Measurements from ENCODE around the gene POP7.
"Not testable (repeated sequence)": the region's sequence is repeated elsewhere in the genome, so short reads cannot be mapped to it uniquely, and the experiment has no call there.

Gene POP7

GRCh38 chr7:100722480-100723212 is 16.7 kb downstream of the POP7 start:
- Histone ChIP-seq H3K4me3 (ENCODE audit: low read depth in 1 of 2, low read length in 2 of 2) (no peak overlapping the region), H3K4me1 (ENCODE audit: control insufficient read depth in 1 of 2, insufficient read depth in 2 of 2, low read length in 2 of 2) (peaks cover 0 to 8% of the 10 kb centered on the region in 2 donors), H3K27ac (ENCODE audit: low read length) (no peak overlapping the region), H3K27me3 (ENCODE audit: low read depth, low read length) (peaks cover 26% of the 10 kb centered on the region), H3K9me3 (ENCODE audit: control insufficient read depth in 1 of 2, low read length in 2 of 2) (peaks cover 0 to 2% of the 10 kb centered on the region in 2 donors), H3K36me3 (ENCODE audit: control insufficient read depth in 1 of 2, insufficient read depth in 2 of 2, low read length in 2 of 2) (no peaks in the 10 kb centered on the region)

DNA sequence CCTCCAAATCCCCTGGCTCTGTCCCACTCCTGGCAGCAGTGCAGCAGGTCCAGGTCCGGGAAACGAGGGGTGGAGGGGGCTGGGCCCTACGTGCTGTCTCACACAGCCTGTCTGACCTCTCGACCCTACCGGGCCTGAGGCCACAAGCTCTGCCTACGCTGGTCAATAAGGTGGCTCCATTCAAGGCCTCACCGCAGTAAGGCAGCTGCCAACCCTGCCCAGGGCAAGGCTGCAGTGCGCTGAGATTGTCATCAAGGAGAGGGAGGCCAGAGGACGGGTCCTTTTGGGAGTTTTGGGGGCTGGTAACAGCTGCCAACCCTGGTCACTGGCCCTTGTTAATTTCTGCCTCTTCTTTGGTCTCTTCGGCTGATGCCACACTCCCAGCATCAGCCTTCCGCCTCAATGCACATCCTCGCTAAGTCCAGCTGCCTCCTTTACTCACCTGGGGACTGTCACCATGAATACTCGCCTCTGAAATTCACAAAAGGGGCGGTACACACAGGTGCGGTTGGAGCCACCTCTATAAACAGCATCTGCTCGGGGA is 17.9 kb downstream of the POP7 start:
- Histone ChIP-seq H3K9me3 (ENCODE audit: control insufficient read depth in 1 of 2, low read length in 2 of 2) (no peaks in the 10 kb centered on the region), H3K4me1 (ENCODE audit: control insufficient read depth in 1 of 2, insufficient read depth in 2 of 2, low read length in 2 of 2) (peaks cover 0 to 8% of the 10 kb centered on the region in 2 donors), H3K36me3 (ENCODE audit: control insufficient read depth in 1 of 2, insufficient read depth in 2 of 2, low read length in 2 of 2) (no peaks in the 10 kb centered on the region), H3K27me3 (ENCODE audit: low read depth, low read length) (peaks cover 26% of the 10 kb centered on the region), H3K4me3 (ENCODE audit: low read depth in 1 of 2, low read length in 2 of 2) (no peak overlapping the region), H3K27ac (ENCODE audit: low read length) (no peak overlapping the region)

DNA sequence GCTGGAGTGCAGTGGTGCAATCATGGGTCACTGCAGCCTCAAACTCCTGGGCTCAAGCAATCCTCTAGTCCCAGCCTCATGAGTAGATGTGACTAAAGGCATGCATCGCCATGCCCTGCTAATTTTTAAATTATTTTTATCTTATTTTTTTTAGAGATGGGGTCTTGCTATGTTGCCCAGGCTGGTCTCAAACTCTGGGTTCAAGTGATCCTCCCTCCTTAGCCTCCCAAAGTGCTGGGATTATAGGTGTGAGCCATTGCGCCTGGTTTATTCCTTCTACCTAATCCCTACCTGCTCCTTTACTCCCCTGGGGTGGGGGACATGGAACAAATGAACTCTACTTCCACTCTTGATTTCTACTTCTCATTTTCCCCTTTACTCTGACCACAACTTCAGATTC is 18.4 kb downstream of the POP7 start:
- H3K27ac ChIP-seq (ENCODE audit: low read length); H3K9me3 ChIP-seq (ENCODE audit: control insufficient read depth in 1 of 2, low read length in 2 of 2); H3K4me3 ChIP-seq (ENCODE audit: low read depth in 1 of 2, low read length in 2 of 2); H3K4me1 ChIP-seq (ENCODE audit: control insufficient read depth in 1 of 2, insufficient read depth in 2 of 2, low read length in 2 of 2); H3K36me3 ChIP-seq (ENCODE audit: control insufficient read depth in 1 of 2, insufficient read depth in 2 of 2, low read length in 2 of 2): not testable (repeated sequence)
- H3K27me3 ChIP-seq (ENCODE audit: low read depth, low read length): peaks cover 26% of the 10 kb centered on the region

GRCh38 chr7:100726996-100727761 is 21.3 kb downstream of the POP7 start:
- no peaks in the 10 kb centered on the region for H3K36me3 ChIP-seq (ENCODE audit: control insufficient read depth in 1 of 2, insufficient read depth in 2 of 2, low read length in 2 of 2)
- no peaks in the 10 kb centered on the region for H3K4me1 ChIP-seq (ENCODE audit: control insufficient read depth in 1 of 2, insufficient read depth in 2 of 2, low read length in 2 of 2)
- no peak overlapping the region for H3K4me3 ChIP-seq (ENCODE audit: low read depth in 1 of 2, low read length in 2 of 2)
- no peaks in the 10 kb centered on the region for H3K9me3 ChIP-seq (ENCODE audit: control insufficient read depth in 1 of 2, low read length in 2 of 2)
- no peak overlapping the region for H3K27ac ChIP-seq (ENCODE audit: low read length)
- no peaks in the 10 kb centered on the region for H3K27me3 ChIP-seq (ENCODE audit: low read depth, low read length)

- no peaks in the 10 kb centered on the region for H3K4me1 ChIP-seq (ENCODE audit: control insufficient read depth in 1 of 2, insufficient read depth in 2 of 2, low read length in 2 of 2)
- no peaks in the 10 kb centered on the region for H3K9me3 ChIP-seq (ENCODE audit: control insufficient read depth in 1 of 2, low read length in 2 of 2)
- H3K27ac ChIP-seq (ENCODE audit: low read length): no peak overlapping the region
- H3K36me3 ChIP-seq (ENCODE audit: control insufficient read depth in 1 of 2, insufficient read depth in 2 of 2, low read length in 2 of 2): no peaks in the 10 kb centered on the region
- no peaks in the 10 kb centered on the region for H3K27me3 ChIP-seq (ENCODE audit: low read depth, low read length)
- H3K4me3 ChIP-seq (ENCODE audit: low read depth in 1 of 2, low read length in 2 of 2): no peak overlapping the region
These were observed 22.3 kb downstream of the POP7 start for GRCh38 chr7:100728196-100728595.

DNA sequence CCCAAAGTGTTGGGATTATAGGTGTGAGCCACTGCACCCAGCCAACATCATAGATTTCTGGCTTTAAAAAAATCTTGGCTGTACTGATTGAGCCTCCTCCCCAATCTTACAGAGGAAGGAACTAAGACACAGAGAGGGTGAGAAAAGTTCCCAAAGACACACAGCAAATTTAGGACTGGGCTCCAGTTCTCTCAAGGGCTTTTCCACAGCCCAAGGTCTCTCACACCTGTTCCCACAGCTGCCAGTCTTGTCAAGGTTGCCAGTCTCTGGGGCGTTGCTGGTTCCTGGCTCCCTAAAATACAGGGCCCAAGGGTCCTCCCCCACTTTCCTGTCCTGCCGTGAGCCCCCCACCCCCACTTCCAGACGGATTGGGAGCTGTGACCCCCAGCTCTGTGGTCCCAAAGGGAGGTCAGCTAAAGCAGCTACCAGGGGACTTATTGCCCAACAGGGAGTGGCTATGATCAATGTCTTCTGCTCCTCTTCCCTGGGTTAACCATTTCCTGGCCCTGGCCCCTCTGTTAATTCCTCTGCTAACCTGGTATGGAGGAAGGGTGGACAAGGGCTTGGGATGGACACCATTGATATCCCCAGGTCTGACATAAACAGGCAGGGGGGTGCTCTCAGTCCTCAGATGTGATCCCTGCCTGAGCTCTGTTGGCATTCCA is 24.3 kb downstream of the POP7 start:
- H3K27ac ChIP-seq (ENCODE audit: low read length): no peak overlapping the region
- no peaks in the 10 kb centered on the region for H3K4me1 ChIP-seq (ENCODE audit: control insufficient read depth in 1 of 2, insufficient read depth in 2 of 2, low read length in 2 of 2)
- no peak overlapping the region for H3K4me3 ChIP-seq (ENCODE audit: low read depth in 1 of 2, low read length in 2 of 2)
- no peaks in the 10 kb centered on the region for H3K27me3 ChIP-seq (ENCODE audit: low read depth, low read length)
- no peaks in the 10 kb centered on the region for H3K9me3 ChIP-seq (ENCODE audit: control insufficient read depth in 1 of 2, low read length in 2 of 2)
- no peaks in the 10 kb centered on the region for H3K36me3 ChIP-seq (ENCODE audit: control insufficient read depth in 1 of 2, insufficient read depth in 2 of 2, low read length in 2 of 2)

DNA sequence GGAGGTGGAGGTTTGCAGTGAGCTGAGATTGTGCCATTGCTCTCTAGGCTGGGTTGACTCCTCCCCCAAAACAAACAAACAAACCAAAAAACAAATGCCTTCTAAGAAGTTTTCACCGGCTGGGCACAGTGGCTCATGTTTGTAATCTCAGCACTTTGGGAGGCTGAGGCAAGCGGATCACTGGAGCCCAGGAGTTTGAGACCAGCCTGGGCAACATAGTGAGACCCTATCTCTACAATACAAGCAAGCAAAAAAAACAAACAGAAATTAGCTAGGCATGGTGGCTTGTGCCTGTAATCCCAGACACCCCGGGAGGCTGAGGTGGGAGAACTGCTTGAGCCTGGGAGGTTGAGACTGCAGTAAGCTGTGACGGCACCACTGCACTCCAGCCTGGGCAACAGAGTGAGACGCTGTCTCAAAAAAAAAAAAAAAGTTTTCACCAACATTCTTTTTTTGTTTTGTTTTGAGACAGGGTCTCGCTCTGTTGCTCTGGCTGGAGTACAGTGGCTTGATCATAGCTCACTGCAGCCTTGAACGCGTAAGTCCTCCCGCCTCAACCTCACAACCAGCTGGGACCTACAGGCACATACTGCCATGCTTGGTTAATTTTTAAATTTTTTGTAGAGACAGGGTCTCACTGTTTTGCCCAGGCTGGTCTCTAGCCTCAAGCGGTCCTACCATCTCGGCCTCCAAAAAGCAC is 26.2 kb downstream of the POP7 start:
- H3K4me1 ChIP-seq (ENCODE audit: control insufficient read depth in 1 of 2, insufficient read depth in 2 of 2, low read length in 2 of 2): no peaks in the 10 kb centered on the region
- no peaks in the 10 kb centered on the region for H3K36me3 ChIP-seq (ENCODE audit: control insufficient read depth in 1 of 2, insufficient read depth in 2 of 2, low read length in 2 of 2)

GRCh38 chr7:100735730-100736129 is 29.8 kb downstream of the POP7 start:
- Histone ChIP-seq H3K9me3 (ENCODE audit: control insufficient read depth in 1 of 2, low read length in 2 of 2) (no peaks in the 10 kb centered on the region), H3K36me3 (ENCODE audit: control insufficient read depth in 1 of 2, insufficient read depth in 2 of 2, low read length in 2 of 2) (no peaks in the 10 kb centered on the region), H3K4me3 (ENCODE audit: low read depth in 1 of 2, low read length in 2 of 2) (no peak overlapping the region), H3K27me3 (ENCODE audit: low read depth, low read length) (no peaks in the 10 kb centered on the region), H3K27ac (ENCODE audit: low read length) (no peak overlapping the region), H3K4me1 (ENCODE audit: control insufficient read depth in 1 of 2, insufficient read depth in 2 of 2, low read length in 2 of 2) (no peaks in the 10 kb centered on the region)

More for the DNA sequence above, 26.2 kb downstream of the POP7 start:
- no peaks in the 10 kb centered on the region for H3K27me3 ChIP-seq (ENCODE audit: low read depth, low read length)
- H3K9me3 ChIP-seq (ENCODE audit: control insufficient read depth in 1 of 2, low read length in 2 of 2): no peaks in the 10 kb centered on the region
- H3K27ac ChIP-seq (ENCODE audit: low read length): no peak overlapping the region
- H3K4me3 ChIP-seq (ENCODE audit: low read depth in 1 of 2, low read length in 2 of 2): no peak overlapping the region

- no peaks in the 10 kb centered on the region for H3K27me3 ChIP-seq (ENCODE audit: low read depth, low read length)
- no peak overlapping the region for H3K27ac ChIP-seq (ENCODE audit: low read length)
- no peaks in the 10 kb centered on the region for H3K36me3 ChIP-seq (ENCODE audit: control insufficient read depth in 1 of 2, insufficient read depth in 2 of 2, low read length in 2 of 2)
- H3K4me1 ChIP-seq (ENCODE audit: control insufficient read depth in 1 of 2, insufficient read depth in 2 of 2, low read length in 2 of 2): no peaks in the 10 kb centered on the region
- no peak overlapping the region for H3K4me3 ChIP-seq (ENCODE audit: low read depth in 1 of 2, low read length in 2 of 2)
- H3K9me3 ChIP-seq (ENCODE audit: control insufficient read depth in 1 of 2, low read length in 2 of 2): no peaks in the 10 kb centered on the region
These were observed 30.8 kb downstream of the POP7 start for GRCh38 chr7:100736671-100737070.

DNA sequence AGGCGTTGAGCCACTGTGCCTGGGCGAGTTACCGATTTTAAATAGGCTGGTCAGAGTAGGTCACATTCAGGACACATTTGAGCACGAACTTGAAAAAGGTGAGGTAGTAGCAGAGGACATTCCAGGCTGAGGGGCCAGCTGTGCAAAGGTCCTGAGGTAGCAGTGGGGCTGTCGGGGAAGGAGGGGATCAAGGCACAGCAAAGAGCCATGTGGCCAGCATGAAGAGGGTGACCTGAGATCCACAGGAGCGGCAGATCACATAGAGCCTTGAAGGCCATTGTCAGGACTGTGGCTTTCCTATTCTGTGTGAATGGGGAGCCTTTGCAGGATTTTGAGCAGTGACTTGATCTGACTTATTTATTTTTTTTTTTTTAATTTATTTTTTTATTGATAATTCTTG is 34.0 kb downstream of the POP7 start:
- Histone ChIP-seq H3K9me3 (ENCODE audit: control insufficient read depth in 1 of 2, low read length in 2 of 2) (no peaks in the 10 kb centered on the region), H3K36me3 (ENCODE audit: control insufficient read depth in 1 of 2, insufficient read depth in 2 of 2, low read length in 2 of 2) (no peaks in the 10 kb centered on the region), H3K27me3 (ENCODE audit: low read depth, low read length) (no peaks in the 10 kb centered on the region), H3K4me1 (ENCODE audit: control insufficient read depth in 1 of 2, insufficient read depth in 2 of 2, low read length in 2 of 2) (no peaks in the 10 kb centered on the region), H3K4me3 (ENCODE audit: low read depth in 1 of 2, low read length in 2 of 2) (no peak overlapping the region), H3K27ac (ENCODE audit: low read length) (no peak overlapping the region)

DNA sequence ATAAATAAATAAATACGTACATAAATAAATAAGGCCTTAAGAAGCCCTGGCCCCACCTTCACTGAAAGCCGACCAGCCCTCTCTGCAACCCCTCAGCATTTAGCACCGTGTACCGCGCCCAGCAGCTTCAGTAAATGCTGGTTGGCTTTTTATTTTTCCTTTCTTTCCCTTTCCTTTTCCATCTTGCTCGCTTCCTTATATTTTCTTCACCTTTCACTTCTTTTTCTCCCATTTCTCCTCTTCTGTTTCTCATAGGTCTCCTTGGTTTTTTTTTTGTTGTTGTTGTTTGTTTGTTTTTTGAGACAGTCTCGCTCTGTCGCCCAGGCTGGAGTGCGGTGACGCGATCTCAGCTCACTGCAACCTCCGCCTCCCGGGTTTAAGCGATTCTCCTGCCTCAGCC is 38.7 kb downstream of the POP7 start:
- Histone ChIP-seq H3K4me3 (ENCODE audit: low read depth in 1 of 2, low read length in 2 of 2) (no peak overlapping the region), H3K36me3 (ENCODE audit: control insufficient read depth in 1 of 2, insufficient read depth in 2 of 2, low read length in 2 of 2) (no peaks in the 10 kb centered on the region), H3K4me1 (ENCODE audit: control insufficient read depth in 1 of 2, insufficient read depth in 2 of 2, low read length in 2 of 2) (no peaks in the 10 kb centered on the region), H3K27ac (ENCODE audit: low read length) (no peak overlapping the region), H3K9me3 (ENCODE audit: control insufficient read depth in 1 of 2, low read length in 2 of 2) (no peaks in the 10 kb centered on the region), H3K27me3 (ENCODE audit: low read depth, low read length) (peaks cover 3% of the 10 kb centered on the region)
